Measurements from ENCODE around the gene STX11.

- no peak for TF ChIP-seq CTCF (IDR thresholded peaks at IDR 0.05)
- TF ChIP-seq EP300 (IDR thresholded peaks at IDR 0.05) = no peak
- no peak for TF ChIP-seq POLR2A (IDR thresholded peaks at IDR 0.05)
- TF ChIP-seq POLR2AphosphoS5 (IDR thresholded peaks at IDR 0.05) = no peak
Measured at GRCh38 chr6:144171406-144171805, 21.1 kb downstream of the STX11 start.
